ENCODE results near the gene CYP2S1.

CYP2S1 gene

GRCh38 chr19:41195675-41196497, 2.9 kb downstream of the CYP2S1 start:
- DNase-seq = no peak

DNA sequence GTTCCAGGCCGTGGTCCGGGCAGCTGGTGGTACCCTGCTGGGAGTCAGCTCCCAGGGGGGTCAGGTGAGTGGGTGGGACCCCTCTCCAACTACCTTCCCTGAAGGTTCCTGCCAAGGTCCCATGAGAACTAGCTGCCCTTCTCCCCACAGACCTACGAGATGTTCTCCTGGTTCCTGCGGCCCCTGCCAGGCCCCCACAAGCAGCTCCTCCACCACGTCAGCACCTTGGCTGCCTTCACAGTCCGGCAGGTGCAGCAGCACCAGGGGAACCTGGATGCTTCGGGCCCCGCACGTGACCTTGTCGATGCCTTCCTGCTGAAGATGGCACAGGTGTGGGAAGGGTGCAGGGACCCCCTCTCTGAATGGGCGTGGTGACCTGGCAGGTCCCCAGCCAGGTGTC, 5.5 kb downstream of the CYP2S1 start:
- DNase-seq = no peak

DNA sequence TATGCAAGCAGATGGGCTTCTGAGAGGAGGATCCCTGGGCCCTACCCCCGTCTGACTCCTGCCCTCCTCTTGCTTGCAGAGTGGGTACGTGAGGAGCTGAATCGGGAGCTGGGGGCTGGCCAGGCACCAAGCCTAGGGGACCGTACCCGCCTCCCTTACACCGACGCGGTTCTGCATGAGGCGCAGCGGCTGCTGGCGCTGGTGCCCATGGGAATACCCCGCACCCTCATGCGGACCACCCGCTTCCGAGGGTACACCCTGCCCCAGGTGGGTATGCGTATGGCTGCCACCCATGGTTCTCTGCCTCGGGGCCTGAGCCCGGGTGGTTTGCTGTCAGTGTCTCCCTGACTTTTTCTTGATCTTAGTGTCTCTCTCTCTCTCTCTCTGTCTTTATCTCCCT, 10.4 kb downstream of the CYP2S1 start:
- DNase-seq = no peak

GRCh38 chr19:41204338-41204737, 11.3 kb downstream of the CYP2S1 start:
- DNase-seq = peak; percentile 83

DNA sequence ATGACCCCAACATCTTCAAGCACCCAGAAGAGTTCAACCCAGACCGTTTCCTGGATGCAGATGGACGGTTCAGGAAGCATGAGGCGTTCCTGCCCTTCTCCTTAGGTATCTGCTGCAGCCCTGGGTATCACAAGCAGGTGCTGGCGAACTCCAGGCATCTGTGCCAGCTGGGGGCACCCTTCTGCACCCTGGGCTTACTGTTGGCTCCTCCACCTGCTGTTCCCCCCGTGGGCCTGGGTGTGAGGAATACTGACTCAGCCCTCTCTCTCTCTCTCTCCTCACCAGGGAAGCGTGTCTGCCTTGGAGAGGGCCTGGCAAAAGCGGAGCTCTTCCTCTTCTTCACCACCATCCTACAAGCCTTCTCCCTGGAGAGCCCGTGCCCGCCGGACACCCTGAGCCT, 13.0 kb downstream of the CYP2S1 start:
- no peak for DNase-seq

DNA sequence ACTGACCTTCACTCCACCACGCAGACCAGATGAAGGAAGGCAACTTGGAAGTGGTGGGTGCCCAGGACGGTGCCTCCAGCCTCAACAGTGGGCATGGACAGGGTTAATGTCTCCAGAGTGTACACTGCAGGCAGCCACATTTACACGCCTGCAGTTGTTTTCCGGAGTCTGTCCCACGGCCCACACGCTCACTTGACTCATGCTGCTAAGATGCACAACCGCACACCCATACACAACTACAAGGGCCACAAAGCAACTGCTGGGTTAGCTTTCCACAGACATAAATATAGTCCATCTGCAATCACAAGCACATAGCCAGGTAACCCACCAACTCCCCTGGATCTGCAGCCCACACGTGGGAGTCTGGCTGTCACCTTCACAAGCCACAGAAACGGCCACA, 13.4 kb downstream of the CYP2S1 start:
- DNase-seq = no peak

GRCh38 chr19:41206926-41207750, 14.1 kb downstream of the CYP2S1 start:
- DNase-seq = no peak

DNA sequence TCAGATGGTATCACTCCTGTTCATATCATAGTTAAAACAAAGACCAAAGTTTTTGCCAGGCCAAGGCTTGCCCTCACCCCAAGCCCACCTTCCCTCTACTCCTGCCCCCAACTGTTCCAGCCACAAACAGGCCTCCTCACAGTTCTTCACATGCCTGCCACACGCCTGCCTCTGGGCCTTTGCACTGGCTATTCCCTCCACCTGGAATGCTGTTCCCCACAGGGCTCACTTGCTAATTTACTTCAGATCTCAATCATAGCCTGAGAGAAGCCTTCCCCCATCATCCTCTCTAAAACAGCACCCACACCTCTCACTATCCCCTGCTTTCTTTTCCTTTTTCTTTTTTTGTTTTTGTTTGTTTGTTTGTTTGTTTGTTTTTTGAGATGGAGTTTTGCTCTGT, 21.1 kb downstream of the CYP2S1 start:
- no peak for DNase-seq

DNA sequence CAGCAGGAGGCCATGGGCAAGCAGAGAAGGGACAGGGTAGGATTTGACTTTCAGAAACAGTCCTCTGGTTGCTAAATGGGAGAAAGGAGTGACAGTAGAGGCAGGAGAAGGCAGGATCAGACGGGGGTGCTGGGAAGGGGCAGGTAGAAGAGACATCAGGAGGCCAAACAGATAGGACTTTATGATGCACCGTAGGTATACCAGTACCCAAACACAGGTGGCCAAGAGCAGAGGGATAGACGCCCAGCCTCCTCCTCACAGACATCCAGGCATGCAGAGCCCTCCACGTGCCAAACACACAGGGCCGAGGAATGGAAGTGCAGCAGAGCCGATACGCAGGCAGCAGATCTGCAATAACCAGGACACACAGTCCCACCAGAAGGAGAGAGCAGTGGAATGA, 24.7 kb downstream of the CYP2S1 start:
- DNase-seq = no peak

- DNase-seq = no peak
Measured at GRCh38 chr19:41218249-41218614, 25.2 kb downstream of the CYP2S1 start.

DNA sequence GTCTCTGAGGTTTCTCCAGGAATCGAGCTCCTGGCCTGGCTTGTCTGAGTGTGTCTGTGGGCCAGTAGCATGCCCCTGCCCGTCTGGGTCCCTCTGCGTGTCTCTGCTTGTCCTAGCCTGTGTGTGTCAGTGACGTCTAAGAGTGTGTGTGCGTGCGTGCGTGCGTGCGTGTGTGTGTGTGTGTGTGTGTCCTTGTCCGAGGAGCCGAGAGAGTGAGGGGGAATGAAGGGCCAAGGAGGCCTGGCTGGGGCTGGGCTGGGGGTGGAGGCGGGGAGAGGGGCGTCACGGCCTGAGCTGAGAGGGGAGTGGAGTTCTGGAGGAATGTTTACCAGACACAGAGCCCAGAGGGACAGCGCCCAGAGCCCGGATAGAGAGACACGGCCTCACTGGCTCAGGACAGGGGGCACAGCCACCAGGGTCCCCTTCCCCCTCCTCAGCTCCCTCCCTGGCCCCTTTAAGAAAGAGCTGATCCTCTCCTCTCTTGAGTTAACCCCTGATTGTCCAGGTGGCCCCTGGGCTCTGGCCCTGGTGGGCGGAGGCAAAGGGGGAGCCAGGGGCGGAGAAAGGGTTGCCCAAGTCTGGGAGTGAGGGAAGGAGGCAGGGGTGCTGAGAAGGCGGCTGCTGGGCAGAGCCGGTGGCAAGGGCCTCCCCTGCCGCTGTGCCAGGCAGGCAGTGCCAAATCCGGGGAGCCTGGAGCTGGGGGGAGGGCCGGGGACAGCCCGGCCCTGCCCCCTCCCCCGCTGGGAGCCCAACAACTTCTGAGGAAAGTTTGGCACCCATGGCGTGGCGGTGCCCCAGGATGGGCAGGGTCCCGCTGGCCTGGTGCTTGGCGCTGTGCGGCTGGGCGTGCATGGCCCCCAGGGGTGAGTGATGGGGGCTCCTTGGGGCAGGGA, 25.8 kb downstream of the CYP2S1 start, which contains the start of gene AXL:
AXL (plus strand) TSS at position 609 of the 893 bp plus-strand sequence; CDS start at position 779, 170 bp downstream.
- peak; percentile 81 for DNase-seq

DNA sequence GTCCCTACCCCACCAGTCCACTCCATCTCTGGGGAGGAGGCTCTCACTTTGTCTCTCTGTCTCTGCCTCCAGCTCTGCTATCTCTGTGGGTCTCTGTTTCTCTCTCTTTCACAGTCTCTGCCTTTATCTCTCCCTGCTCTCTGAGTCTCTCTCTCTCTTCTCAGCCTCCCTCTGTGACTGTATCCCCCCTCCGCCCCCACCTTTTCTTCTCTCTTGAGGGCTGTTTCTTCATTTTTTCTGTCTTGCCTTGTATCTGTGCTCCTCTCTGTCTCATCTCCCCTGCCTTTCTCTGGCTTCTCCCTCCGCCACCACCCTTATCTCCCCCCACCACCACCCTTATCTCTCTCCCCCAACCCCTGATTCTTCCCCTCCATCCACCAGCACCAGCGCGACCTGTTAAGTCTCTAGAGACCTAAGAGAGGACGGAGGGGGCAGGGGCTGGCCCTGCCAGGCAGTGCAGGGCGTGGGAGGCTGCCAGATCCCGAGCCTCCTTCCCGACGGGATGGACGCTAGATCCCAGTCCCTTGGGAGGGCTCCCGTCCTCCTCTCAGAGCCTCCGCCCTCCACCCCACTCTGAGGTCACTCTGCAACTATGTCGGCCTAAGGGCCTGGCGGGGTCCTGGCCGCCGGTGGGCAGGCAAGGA, 27.0 kb downstream of the CYP2S1 start:
- peak; percentile 56 for DNase-seq

DNA sequence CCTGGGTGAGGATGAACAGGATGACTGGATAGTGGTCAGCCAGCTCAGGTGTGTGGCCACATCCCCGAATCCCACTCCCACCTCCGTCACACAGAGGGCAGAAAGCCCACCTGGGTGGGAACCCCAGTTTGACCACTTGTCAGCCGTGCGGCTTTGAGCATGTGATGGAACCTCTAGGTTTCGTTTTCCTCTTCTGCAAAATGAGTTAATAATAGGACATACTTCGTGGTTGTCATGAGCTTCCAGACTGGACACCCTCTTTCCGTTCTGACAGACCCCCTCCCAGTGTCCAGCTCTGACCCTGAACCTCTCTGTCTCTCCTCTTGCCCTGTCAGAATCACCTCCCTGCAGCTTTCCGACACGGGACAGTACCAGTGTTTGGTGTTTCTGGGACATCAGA, 27.8 kb downstream of the CYP2S1 start:
- no peak for DNase-seq

- no peak for DNase-seq
Measured at GRCh38 chr19:41221514-41222205, 28.6 kb downstream of the CYP2S1 start.

DNA sequence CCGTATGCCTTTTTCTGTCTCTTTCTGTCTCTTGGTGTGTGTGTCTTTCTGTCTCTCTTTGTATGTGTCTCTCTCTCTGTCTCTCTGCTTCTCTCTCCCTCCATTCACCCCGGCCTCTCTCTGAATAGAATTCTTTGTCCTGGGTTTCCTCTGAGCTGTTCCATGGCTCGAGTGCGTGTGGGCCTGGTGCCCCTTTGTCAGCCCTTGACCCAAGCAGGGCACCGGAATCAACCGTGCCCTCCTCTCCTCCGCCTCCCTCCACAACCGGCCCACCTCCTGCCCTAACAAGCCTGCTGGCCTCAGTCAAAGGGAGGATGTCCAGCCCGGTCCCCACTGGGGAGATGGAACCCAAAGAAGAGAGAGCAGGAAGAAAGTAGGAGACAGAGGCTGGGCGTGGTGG, 29.2 kb downstream of the CYP2S1 start:
- no peak for DNase-seq

DNA sequence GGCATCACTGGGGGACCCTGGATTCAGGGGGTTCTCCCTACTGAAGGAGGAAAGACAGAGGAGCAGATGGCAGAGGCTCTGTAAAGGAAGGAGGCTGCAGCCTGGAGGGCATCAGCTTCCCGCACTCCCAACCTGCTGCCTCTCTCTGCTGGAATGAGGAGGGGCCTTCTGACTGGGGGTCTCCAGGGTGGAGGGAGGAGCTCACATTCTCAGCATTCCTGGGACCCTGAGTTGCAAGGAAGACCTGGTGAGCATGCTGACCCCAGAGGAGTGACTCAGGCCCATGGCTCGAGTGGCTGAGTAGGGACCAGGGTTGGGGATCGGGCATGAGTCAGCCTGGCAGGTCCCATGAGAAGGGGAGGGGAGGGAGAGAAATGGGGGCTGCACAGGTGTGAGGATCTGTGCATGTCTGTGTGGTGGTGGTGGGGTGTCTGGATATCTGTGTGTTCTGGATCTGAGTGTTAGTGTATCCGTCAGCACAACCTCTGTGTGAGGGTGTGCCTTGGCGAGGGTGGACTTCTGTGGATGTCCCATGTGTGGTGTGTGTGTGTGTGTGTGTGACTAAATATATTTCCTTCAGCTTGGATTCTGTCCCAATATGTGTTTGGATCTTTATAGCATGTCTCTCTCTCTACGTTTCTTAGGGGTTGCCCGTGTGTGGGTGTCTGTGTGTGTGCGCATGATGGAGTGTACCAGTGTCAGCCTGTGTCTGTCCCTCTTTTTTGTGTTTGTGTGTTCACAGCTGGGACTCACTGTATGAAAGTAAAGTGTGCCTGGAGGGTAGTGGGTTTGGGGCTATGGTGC, 30.6 kb downstream of the CYP2S1 start:
- DNase-seq = peak; percentile 93

DNA sequence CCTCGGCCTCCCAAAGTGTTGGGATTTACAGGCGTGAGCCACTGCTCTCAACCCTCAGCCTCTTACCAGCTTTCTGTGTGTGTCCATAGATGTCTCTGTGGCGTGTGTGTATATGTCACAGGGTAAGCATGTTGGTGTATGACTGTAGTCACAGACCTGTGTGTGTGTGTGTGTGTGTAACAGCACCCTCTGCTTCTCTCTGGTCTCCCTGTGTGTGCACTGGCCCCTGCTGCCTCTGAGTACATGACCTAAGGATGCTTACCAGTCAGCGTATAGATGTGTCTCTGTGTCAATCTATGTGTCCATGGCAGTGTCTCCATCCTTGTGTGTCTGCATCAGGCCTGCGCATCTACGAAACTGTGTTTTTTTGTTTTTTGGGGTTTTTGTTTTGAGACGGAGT, 31.6 kb downstream of the CYP2S1 start:
- DNase-seq = no peak

- peak; percentile 99 for DNase-seq
Measured at GRCh38 chr19:41225238-41226052, 32.4 kb downstream of the CYP2S1 start.

DNA sequence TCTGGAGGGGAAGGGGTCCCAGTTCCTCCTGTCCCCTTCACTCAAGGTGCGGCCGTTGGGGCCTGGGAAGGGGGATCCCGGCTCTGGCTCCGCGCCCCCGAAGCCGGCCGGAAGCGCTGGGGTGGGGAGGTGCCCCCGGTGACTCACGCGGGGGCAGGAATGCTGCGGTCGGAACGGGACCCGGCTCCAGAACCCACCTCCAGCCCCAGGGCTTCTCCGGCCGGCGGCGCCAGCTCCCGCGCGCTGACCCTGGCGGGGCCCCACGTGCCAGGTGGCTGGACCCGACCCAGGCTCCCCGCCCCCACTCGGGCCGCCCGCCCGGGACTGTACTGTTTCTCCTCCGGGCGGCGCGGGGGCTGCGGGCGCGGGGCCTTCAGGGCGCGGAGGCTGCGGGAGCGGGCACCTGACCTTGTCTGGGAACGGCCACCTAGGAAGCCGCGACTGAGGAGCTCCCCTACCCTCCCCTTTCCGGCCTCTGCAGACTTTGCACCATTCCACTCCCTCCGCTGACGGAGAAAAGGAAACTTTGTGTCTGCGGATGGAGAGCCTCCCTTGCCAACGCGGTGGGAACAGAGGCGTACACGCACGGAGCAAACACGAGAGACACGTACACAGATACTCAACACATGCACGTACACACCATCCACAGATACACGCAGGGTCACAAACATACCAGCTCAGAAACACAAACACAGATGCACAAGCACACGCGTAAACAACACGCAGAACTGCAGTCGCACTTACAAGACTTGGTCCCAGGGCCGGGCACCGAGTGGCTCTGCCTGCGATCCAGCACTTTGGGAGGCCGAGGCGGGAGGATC, 33.2 kb downstream of the CYP2S1 start:
- DNase-seq = peak; percentile 79

All from fibroblast of skin of abdomen (primary cell).